H1 (cell line): ENCODE results near the gene TEAD4. TPM values are rescaled to one million over a fixed set of nuclear protein-coding genes. Genes with fewer than 3 reads are reported as not detected.

Experiments used
- ASH2L ChIP-seq: fragments of 200-600, 300-600 bp; sonication (generic); IDR thresholded peaks from one replicate; pipeline ENCODE4 v1.7.1; 2017; ENCODE audit warnings: low read length
- HDAC2 ChIP-seq, 2 experiments: fragments of 300-600 bp in 1 of 2; sonication (generic) in 1 of 2; IDR thresholded peaks; 2 replicates each; pipeline ENCODE4 v1.6.1; 2011 to 2012; ENCODE audit warnings: low read depth in 2 of 2, low read length in 2 of 2, mild to moderate bottlenecking in 2 of 2, moderate library complexity in 2 of 2, borderline replicate concordance in 1 of 2, inconsistent platforms in 1 of 2
- SP2 ChIP-seq: IDR thresholded peaks from 2 replicates; pipeline ENCODE4 v1.6.1; 2012; ENCODE audit warnings: mild to moderate bottlenecking, low read length, inconsistent platforms
- SUZ12 ChIP-seq: fragments of 200-600 bp; sonication (generic); IDR thresholded peaks from 2 replicates; pipeline ENCODE4 v1.6.1; 2012; ENCODE audit warnings: mild to moderate bottlenecking, inconsistent platforms, low read length, moderate library complexity, mixed read lengths
- TAF7 ChIP-seq: optimal IDR thresholded peaks from 2 replicates; pipeline ENCODE3; 2011; ENCODE audit warnings: low read depth, mild to moderate bottlenecking, inconsistent platforms, low read length, moderate library complexity, borderline replicate concordance
- polyA plus RNA-seq, 7 experiments: library from polyadenylated mRNA; depleted of rRNA in 3 of 7; stranded (reverse) in 5 of 7; unstranded in 2 of 7; fragments of >200 nt in 5 of 7; fragments of 200-250 nt in 2 of 7; gene quantifications; 1 replicate in 5 of 7; 2 replicates in 1 of 7; 4 replicates in 1 of 7; pipeline versions ENCODE4 v1.2.1 to v1.2.3, GENCODE V29; 2011 to 2013; ENCODE audit warnings: missing spikeins in 2 of 7, mixed read lengths in 2 of 7
- total RNA-seq: library from RNA; stranded (reverse); fragmentation: NEBNext Ultra II Directional; extraction: Animal tissue kit (Norgen Biotek cat#: 25700); gene quantifications from 2 replicates; pipeline ENCODE4 v1.2.1, GENCODE V29; 2021

The TEAD4 gene
- total and polyA plus RNA-seq, 2 of the 8 experiments (the other 6 are each of a cell fraction or from before 2014, with no cell fraction given) = 56.7 to 116 TPM

GRCh38 chr12:2997989-2998670 lies 38.9 kb downstream of the TEAD4 start (continued):
- TF ChIP-seq ASH2L (no peak), HDAC2 (IDR thresholded peaks at IDR 0.05; ENCODE audit: borderline replicate concordance in 1 of 2, low read depth in 2 of 2, low read length in 2 of 2) (no peak), TAF7 (no peak), SP2 (no peak), SUZ12 (no peak)
- TF ChIP-seq, all 59 proteins: peak for 0
